ENCODE measurements around the gene SPOPL. TPM values are rescaled to one million over a fixed set of nuclear protein-coding genes. Genes with fewer than 3 reads are reported as not detected.
"Not testable (repeated sequence)": the region's sequence is repeated elsewhere in the genome, so short reads cannot be mapped to it uniquely, and the experiment has no call there.

SPOPL gene
- total RNA-seq, 2 donors from 2014 or later: 9.9 to 20.5 TPM

DNA sequence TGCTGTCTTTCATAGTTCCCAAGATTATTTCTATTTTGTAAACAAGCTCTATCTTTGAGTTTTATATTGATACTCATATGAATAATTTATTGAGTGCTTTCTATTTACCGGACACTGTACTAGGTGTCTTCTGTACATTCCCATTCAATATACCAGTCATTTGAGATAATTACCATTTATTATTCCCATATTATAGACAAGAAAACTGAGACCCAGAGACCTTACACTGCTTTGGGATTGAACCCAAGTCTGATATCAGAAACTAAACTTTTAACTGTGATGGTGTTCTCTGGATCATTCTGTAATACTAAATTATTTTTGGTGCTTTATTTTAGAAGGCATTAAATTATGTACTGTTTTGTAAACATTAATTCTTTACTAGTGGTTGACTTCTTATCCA, 17.3 kb downstream of the SPOPL start:
- intact Hi-C loops (cut with DNase I): no loop called here
- DNase-seq: no peak
- no peak overlapping the region for H3K27ac ChIP-seq
- H3K9me3 ChIP-seq: no peaks in the 10 kb centered on the region
- no peak for ATAC-seq
- TF ChIP-seq, protein P1, sequence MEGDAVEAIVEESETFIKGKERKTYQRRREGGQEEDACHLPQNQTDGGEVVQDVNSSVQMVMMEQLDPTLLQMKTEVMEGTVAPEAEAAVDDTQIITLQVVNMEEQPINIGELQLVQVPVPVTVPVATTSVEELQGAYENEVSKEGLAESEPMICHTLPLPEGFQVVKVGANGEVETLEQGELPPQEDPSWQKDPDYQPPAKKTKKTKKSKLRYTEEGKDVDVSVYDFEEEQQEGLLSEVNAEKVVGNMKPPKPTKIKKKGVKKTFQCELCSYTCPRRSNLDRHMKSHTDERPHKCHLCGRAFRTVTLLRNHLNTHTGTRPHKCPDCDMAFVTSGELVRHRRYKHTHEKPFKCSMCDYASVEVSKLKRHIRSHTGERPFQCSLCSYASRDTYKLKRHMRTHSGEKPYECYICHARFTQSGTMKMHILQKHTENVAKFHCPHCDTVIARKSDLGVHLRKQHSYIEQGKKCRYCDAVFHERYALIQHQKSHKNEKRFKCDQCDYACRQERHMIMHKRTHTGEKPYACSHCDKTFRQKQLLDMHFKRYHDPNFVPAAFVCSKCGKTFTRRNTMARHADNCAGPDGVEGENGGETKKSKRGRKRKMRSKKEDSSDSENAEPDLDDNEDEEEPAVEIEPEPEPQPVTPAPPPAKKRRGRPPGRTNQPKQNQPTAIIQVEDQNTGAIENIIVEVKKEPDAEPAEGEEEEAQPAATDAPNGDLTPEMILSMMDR (IDR thresholded peaks at IDR 0.05): no peak
- no peak for TF ChIP-seq POLR2A (IDR thresholded peaks at IDR 0.05)
- H3K4me3 ChIP-seq: no peak overlapping the region
- no peaks in the 10 kb centered on the region for H3K36me3 ChIP-seq (replicated peaks in 1 of 2; ENCODE audit: insufficient read depth in 1 of 2, low read depth in 2 of 2)
- H3K27me3 ChIP-seq: no peaks in the 10 kb centered on the region
- 100% methylated on average over 1 of the region's 1 CpG for WGBS, 2 donors
- peaks cover 20% of the 10 kb centered on the region for H3K4me1 ChIP-seq

DNA sequence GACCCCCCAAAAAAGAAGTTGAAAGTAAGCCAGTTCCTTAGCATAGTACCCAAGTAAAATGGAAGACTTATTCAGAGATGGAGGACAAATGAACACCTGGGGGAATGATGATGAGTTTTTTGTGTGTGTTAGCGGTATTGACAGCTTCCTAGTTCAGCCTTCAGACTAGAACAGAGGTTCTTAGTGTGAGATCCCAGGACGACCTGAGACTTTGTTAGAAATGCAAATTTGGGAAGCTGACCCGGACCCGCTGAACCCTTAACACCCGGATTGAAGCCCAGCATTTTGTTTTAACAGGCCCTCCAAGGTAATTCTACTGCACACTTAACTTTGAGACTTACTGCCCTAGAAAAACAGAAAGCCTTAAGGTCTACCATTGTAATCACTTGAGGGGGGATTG, 20.3 kb downstream of the SPOPL start:
- no peaks in the 10 kb centered on the region for H3K36me3 ChIP-seq (replicated peaks in 1 of 2; ENCODE audit: insufficient read depth in 1 of 2, low read depth in 2 of 2)
- 82 to 89% methylated on average over 5 of the region's 5 CpGs for WGBS, 2 donors
- DNase-seq: no peak
- TF ChIP-seq, protein P1 (IDR thresholded peaks at IDR 0.05): no peak
- no peak for TF ChIP-seq POLR2A (IDR thresholded peaks at IDR 0.05)
- peaks cover 8% of the 10 kb centered on the region for H3K4me1 ChIP-seq
- intact Hi-C loops (cut with DNase I): no loop called here
- no peaks in the 10 kb centered on the region for H3K9me3 ChIP-seq
- ATAC-seq: no peak
- no peak overlapping the region for H3K27ac ChIP-seq
- H3K4me3 ChIP-seq: no peak overlapping the region
- H3K27me3 ChIP-seq: no peaks in the 10 kb centered on the region

DNA sequence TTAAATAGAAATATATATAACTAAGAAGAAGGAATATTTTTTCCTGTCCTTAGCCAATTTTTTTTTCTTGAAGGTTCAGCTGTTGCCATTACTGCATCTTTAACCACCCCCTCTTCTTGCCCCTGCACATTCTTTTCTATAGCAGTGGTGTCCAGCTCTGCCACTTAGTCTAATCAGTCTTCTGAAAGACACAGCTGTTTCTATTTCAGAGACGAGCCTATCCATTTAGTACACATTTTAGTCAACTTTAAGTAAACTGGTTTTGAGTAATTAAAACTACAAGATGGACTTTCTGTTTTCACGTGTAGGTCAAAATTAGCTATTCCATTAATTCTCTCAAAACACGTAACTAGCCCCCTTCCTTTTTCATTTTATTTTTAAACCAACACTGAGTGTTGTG, 21.0 kb downstream of the SPOPL start:
- H3K27me3 ChIP-seq: no peaks in the 10 kb centered on the region
- DNase-seq (no peak), ATAC-seq (no peak)
- 64 to 73% methylated on average over 3 of the region's 3 CpGs for WGBS, 2 donors
- H3K27ac ChIP-seq: no peak overlapping the region
- intact Hi-C loops (cut with DNase I): no loop called here
- TF ChIP-seq POLR2A (IDR thresholded peaks at IDR 0.05): no peak
- no peaks in the 10 kb centered on the region for H3K9me3 ChIP-seq
- peaks cover 3% of the 10 kb centered on the region for H3K4me1 ChIP-seq
- H3K4me3 ChIP-seq: no peak overlapping the region
- H3K36me3 ChIP-seq (replicated peaks in 1 of 2; ENCODE audit: insufficient read depth in 1 of 2, low read depth in 2 of 2): no peaks in the 10 kb centered on the region

DNA sequence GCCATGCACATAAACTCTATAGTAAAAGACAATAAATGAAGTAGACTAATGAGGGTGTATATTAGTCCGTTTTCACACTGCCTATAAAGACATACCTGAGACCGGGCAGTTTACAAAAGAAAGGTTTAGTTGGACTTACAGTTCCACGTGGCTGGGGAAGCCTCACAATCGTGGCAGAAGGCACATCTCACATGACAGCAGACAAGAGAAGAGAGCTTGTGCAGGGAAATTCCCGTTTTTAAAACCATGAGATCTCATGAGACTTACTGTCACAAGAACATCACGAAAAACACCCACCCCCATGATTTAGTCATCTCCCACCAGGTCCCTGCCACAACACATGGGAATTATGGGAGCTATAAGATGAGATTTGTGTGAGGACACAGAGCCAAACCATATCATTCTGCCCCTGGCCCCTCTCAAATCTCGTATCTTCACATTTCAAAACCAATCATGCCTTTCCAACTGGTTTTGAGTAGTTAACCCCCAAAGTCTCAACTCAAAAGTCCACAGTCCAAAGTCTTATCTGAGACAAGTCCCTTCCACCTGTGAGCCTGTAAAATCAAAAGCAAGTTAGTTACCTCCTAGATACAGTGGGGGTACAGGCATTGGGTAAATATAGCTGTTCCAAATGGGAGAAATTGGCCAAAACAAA, 21.6 kb downstream of the SPOPL start:
- H3K27me3 ChIP-seq; ATAC-seq; H3K9me3 ChIP-seq; H3K36me3 ChIP-seq (replicated peaks in 1 of 2; ENCODE audit: insufficient read depth in 1 of 2, low read depth in 2 of 2); intact Hi-C loops (cut with DNase I); H3K4me3 ChIP-seq; H3K4me1 ChIP-seq; DNase-seq; H3K27ac ChIP-seq: not testable (repeated sequence)
- WGBS, 2 donors: 85 to 89% methylated on average over 7 of the region's 7 CpGs

DNA sequence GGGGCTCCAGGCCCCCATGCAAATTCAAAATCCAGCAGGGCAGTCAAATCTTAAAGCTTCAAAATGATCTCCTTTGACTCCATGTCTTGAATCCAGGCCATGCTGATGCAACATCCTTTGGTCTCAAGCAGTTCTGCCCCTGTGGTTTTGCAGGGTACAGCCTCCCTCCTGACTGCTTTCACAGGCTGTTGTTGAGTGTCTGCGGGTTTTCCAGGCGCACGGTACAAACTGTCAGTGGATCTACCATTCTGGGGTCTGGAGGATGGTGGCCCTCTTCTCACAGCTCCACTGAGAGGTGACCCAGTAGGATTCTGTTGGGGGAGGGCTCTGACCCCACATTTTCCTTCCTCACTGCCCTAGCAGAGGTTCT, 22.1 kb downstream of the SPOPL start:
- H3K36me3 ChIP-seq (replicated peaks in 1 of 2; ENCODE audit: insufficient read depth in 1 of 2, low read depth in 2 of 2); H3K27ac ChIP-seq; H3K4me1 ChIP-seq; DNase-seq; H3K4me3 ChIP-seq; intact Hi-C loops (cut with DNase I); H3K27me3 ChIP-seq; H3K9me3 ChIP-seq; ATAC-seq: not testable (repeated sequence)
- WGBS, 2 donors: 63% methylated on average over 3 of the region's 3 CpGs; no CpG with 5 or more reads in 1 of the 2 donors

DNA sequence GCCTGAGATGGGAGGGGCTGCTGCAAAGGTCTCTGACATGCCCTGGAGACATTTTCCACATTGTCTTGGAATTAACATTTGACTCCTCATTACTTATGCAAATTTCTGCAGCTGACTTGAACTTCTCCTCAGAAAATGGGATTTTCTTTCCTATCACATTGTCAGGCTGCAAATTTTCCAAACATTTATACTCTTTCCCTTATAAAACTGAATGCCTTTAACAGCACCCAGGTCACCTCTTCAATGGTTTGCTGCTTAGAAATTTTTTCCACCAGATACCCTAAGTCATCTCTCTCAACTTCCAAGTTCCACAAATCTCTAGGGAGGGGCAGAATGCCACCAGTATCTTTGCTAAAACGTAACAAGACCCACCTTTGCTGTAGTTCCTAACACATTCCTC, 22.8 kb downstream of the SPOPL start:
- H3K9me3 ChIP-seq; ATAC-seq; H3K27me3 ChIP-seq; intact Hi-C loops (cut with DNase I); H3K4me1 ChIP-seq; DNase-seq; H3K36me3 ChIP-seq (replicated peaks in 1 of 2; ENCODE audit: insufficient read depth in 1 of 2, low read depth in 2 of 2); H3K27ac ChIP-seq; H3K4me3 ChIP-seq: not testable (repeated sequence)
- 95 to 100% methylated on average over 1 of the region's 1 CpG for WGBS, 2 donors

DNA sequence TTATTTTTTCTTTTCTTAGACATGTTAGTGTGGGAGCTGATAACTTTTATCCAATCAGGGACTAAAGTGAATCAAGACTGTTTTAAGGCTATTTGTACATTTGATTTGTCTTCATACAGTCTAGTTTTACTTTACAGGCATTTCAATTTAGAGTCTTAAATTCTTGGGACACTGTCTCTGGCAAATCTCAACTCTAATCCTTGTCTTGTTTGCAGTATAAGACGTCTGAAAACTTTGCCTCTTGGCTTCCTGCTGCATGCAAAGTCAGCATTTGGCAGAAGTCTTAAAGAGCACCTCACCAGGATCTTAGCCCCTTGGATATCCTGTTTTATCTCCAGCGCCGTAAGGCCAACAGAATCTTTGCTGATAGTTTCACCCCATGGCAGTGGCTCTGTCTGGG, 30.3 kb downstream of the SPOPL start:
- intact Hi-C loops (cut with DNase I): no loop called here
- no peak for ATAC-seq
- DNase-seq: peak in 1 of 4 donors; percentile 10
- Histone ChIP-seq H3K27me3 (no peaks in the 10 kb centered on the region), H3K4me3 (no peak overlapping the region), H3K9me3 (no peaks in the 10 kb centered on the region), H3K27ac (no peak overlapping the region), H3K4me1 (peaks cover 10% of the 10 kb centered on the region), H3K36me3 (replicated peaks in 1 of 2; ENCODE audit: insufficient read depth in 1 of 2, low read depth in 2 of 2) (no peaks in the 10 kb centered on the region)
- 27 to 50% methylated on average over 3 of the region's 3 CpGs for WGBS, 2 donors
- TF ChIP-seq, protein P1 (IDR thresholded peaks at IDR 0.05): no peak
- no peak for TF ChIP-seq POLR2A (IDR thresholded peaks at IDR 0.05)
